HUES6 (cell line): Measurements from ENCODE around the gene GBE1.

ENCODE experiments used
- H3K27ac ChIP-seq: 2 replicates; pipeline ENCODE4 v1.7.0; 2013; ENCODE audit warnings: low read depth, mild to moderate bottlenecking, low read length, inconsistent platforms
- H3K27me3 ChIP-seq: 2 replicates; pipeline ENCODE4 v1.6.1; 2013; ENCODE audit warnings: low read length; ENCODE audit not compliant: control insufficient read depth, insufficient read depth
- H3K36me3 ChIP-seq: 2 replicates; pipeline ENCODE4 v1.6.1; 2013; ENCODE audit warnings: low read length; ENCODE audit not compliant: control insufficient read depth, insufficient read depth
- H3K4me1 ChIP-seq: 2 replicates; pipeline ENCODE4 v1.6.1; 2013; ENCODE audit warnings: low read length; ENCODE audit not compliant: control insufficient read depth, insufficient read depth
- H3K4me3 ChIP-seq: 2 replicates; pipeline ENCODE4 v1.5.1; 2013; ENCODE audit warnings: low read depth, low read length
- H3K9ac ChIP-seq: one replicate; pipeline ENCODE4 v1.6.1; 2013; ENCODE audit warnings: mild to moderate bottlenecking, low read length
- H3K9me3 ChIP-seq: 2 replicates; pipeline ENCODE4 v1.6.1; 2013; ENCODE audit warnings: low read depth, low read length; ENCODE audit not compliant: control insufficient read depth, insufficient read depth

The GBE1 gene

GRCh38 chr3:81544385-81544784 is 217.1 kb downstream of the GBE1 start:
- Histone ChIP-seq H3K9ac (no peak overlapping the region), H3K9me3 (peaks cover 20% of the 10 kb centered on the region; the same call in 1 of the 2 replicates), H3K27ac (no peak overlapping the region), H3K4me3 (no peak overlapping the region), H3K27me3 (no peaks in the 10 kb centered on the region), H3K36me3 (no peaks in the 10 kb centered on the region), H3K4me1 (no peaks in the 10 kb centered on the region)

GRCh38 chr3:81540787-81541186 is 220.7 kb downstream of the GBE1 start:
- Histone ChIP-seq H3K9me3 (no peaks in the 10 kb centered on the region), H3K9ac (no peak overlapping the region), H3K36me3 (no peaks in the 10 kb centered on the region), H3K27me3 (no peaks in the 10 kb centered on the region), H3K4me3 (no peak overlapping the region), H3K4me1 (peaks cover 7% of the 10 kb centered on the region; the same call in 1 of the 2 replicates), H3K27ac (no peak overlapping the region)

GRCh38 chr3:81531846-81532245 is 229.6 kb downstream of the GBE1 start:
- no peak overlapping the region for H3K4me3 ChIP-seq
- no peaks in the 10 kb centered on the region for H3K9me3 ChIP-seq
- H3K27ac ChIP-seq: no peak overlapping the region
- H3K9ac ChIP-seq: no peak overlapping the region
- no peaks in the 10 kb centered on the region for H3K27me3 ChIP-seq
- peaks cover 7% of the 10 kb centered on the region; the same call in 1 of the 2 replicates for H3K4me1 ChIP-seq
- no peaks in the 10 kb centered on the region for H3K36me3 ChIP-seq

- Histone ChIP-seq H3K9me3 (no peaks in the 10 kb centered on the region), H3K4me3 (no peak overlapping the region), H3K9ac (no peak overlapping the region), H3K4me1 (peaks cover 3% of the 10 kb centered on the region; the same call in 1 of the 2 replicates), H3K27me3 (no peaks in the 10 kb centered on the region), H3K27ac (no peak overlapping the region), H3K36me3 (no peaks in the 10 kb centered on the region)
Observed at GRCh38 chr3:81531263-81531662, 230.2 kb downstream of the GBE1 start.

GRCh38 chr3:81530180-81530939 is 231.1 kb downstream of the GBE1 start:
- Histone ChIP-seq H3K36me3 (no peaks in the 10 kb centered on the region), H3K27ac (no peak overlapping the region), H3K4me3 (no peak overlapping the region), H3K4me1 (no peaks in the 10 kb centered on the region), H3K9ac (no peak overlapping the region), H3K9me3 (no peaks in the 10 kb centered on the region), H3K27me3 (no peaks in the 10 kb centered on the region)

GRCh38 chr3:81521855-81522254 is 239.6 kb downstream of the GBE1 start:
- H3K9me3 ChIP-seq: no peaks in the 10 kb centered on the region
- H3K27ac ChIP-seq: no peak overlapping the region
- H3K9ac ChIP-seq: no peak overlapping the region
- H3K4me1 ChIP-seq: no peaks in the 10 kb centered on the region
- no peaks in the 10 kb centered on the region for H3K27me3 ChIP-seq
- H3K4me3 ChIP-seq: no peak overlapping the region
- H3K36me3 ChIP-seq: no peaks in the 10 kb centered on the region

GRCh38 chr3:81518945-81519344 is 242.5 kb downstream of the GBE1 start:
- no peak overlapping the region for H3K27ac ChIP-seq
- no peaks in the 10 kb centered on the region for H3K36me3 ChIP-seq
- H3K27me3 ChIP-seq: no peaks in the 10 kb centered on the region
- H3K4me3 ChIP-seq: no peak overlapping the region
- H3K9ac ChIP-seq: no peak overlapping the region
- H3K4me1 ChIP-seq: no peaks in the 10 kb centered on the region
- no peaks in the 10 kb centered on the region for H3K9me3 ChIP-seq

GRCh38 chr3:81516042-81516441 is 245.4 kb downstream of the GBE1 start:
- Histone ChIP-seq H3K4me3 (no peak overlapping the region), H3K36me3 (no peaks in the 10 kb centered on the region), H3K4me1 (no peaks in the 10 kb centered on the region), H3K27me3 (no peaks in the 10 kb centered on the region), H3K9ac (no peak overlapping the region), H3K9me3 (no peaks in the 10 kb centered on the region), H3K27ac (no peak overlapping the region)

- Histone ChIP-seq H3K27ac (no peak overlapping the region), H3K27me3 (no peaks in the 10 kb centered on the region)
Observed at GRCh38 chr3:81513591-81513990, 247.9 kb downstream of the GBE1 start.

GRCh38 chr3:81503026-81503425 is 258.4 kb downstream of the GBE1 start:
- no peaks in the 10 kb centered on the region for H3K9me3 ChIP-seq

More at GRCh38 chr3:81513591-81513990, 247.9 kb downstream of the GBE1 start:
- Histone ChIP-seq H3K9ac (no peak overlapping the region), H3K9me3 (no peaks in the 10 kb centered on the region), H3K4me3 (no peak overlapping the region), H3K36me3 (no peaks in the 10 kb centered on the region), H3K4me1 (peaks cover 3% of the 10 kb centered on the region; the same call in 1 of the 2 replicates)

GRCh38 chr3:81502236-81502635 is 259.2 kb downstream of the GBE1 start:
- H3K36me3 ChIP-seq: no peaks in the 10 kb centered on the region
- no peaks in the 10 kb centered on the region for H3K27me3 ChIP-seq
- no peaks in the 10 kb centered on the region for H3K4me1 ChIP-seq
- no peak overlapping the region for H3K4me3 ChIP-seq
- H3K9me3 ChIP-seq: no peaks in the 10 kb centered on the region
- no peak overlapping the region for H3K9ac ChIP-seq
- H3K27ac ChIP-seq: no peak overlapping the region

More at GRCh38 chr3:81503026-81503425, 258.4 kb downstream of the GBE1 start:
- Histone ChIP-seq H3K27ac (no peak overlapping the region), H3K36me3 (no peaks in the 10 kb centered on the region), H3K27me3 (no peaks in the 10 kb centered on the region), H3K9ac (no peak overlapping the region), H3K4me1 (no peaks in the 10 kb centered on the region), H3K4me3 (no peak overlapping the region)
